Activated CD4-positive, alpha-beta T cell treated with anti-CD3 and anti-CD28 coated beads, Interleukin-2, Interleukin-4, amounts not matched to agents 100 ng/mL and 50 ng/mL, durations not matched to agents 16 hours and 8 hours (primary cell): ENCODE data around the gene MLXIP.
"Not testable (repeated sequence)": the region's sequence is repeated elsewhere in the genome, so short reads cannot be mapped to it uniquely, and the experiment has no call there.

Source experiments
- DNase-seq: peaks from one replicate; pipeline ENCODE4 v3.0.0-alpha.2; 2020; ENCODE audit warnings: low spot score

Gene MLXIP

GRCh38 chr12:122078141-122079032, at the start of gene MLXIP:
Gene MLXIP (plus strand): TSS chr12:122078756. CDS start chr12:122078854, 98 bp downstream.
- DNase-seq: peak; percentile 90

- DNase-seq: peak; percentile 67
Measured at GRCh38 chr12:122028905-122029560, 49.5 kb upstream of the MLXIP start.

GRCh38 chr12:122029620-122030423, 48.7 kb upstream of the MLXIP start:
- no peak for DNase-seq

GRCh38 chr12:122030424-122031035, 48.0 kb upstream of the MLXIP start:
- DNase-seq: no peak

- peak; percentile 34 for DNase-seq
Measured at GRCh38 chr12:122031342-122032216, 47.0 kb upstream of the MLXIP start.

- DNase-seq: no peak
Measured at GRCh38 chr12:122032580-122032979, 46.0 kb upstream of the MLXIP start.

- DNase-seq: no peak
Measured at GRCh38 chr12:122035292-122035691, 43.3 kb upstream of the MLXIP start.

- DNase-seq: no peak
Measured at GRCh38 chr12:122036153-122036552, 42.4 kb upstream of the MLXIP start.

GRCh38 chr12:122040579-122041386, 37.8 kb upstream of the MLXIP start:
- DNase-seq: no peak

- DNase-seq: not testable (repeated sequence)
Measured at GRCh38 chr12:122041458-122041857, 37.1 kb upstream of the MLXIP start.

- DNase-seq: no peak
Measured at GRCh38 chr12:122042910-122043309, 35.6 kb upstream of the MLXIP start.

GRCh38 chr12:122043476-122043875, 35.1 kb upstream of the MLXIP start:
- DNase-seq: no peak

- DNase-seq: no peak
Measured at GRCh38 chr12:122045262-122045661, 33.3 kb upstream of the MLXIP start.

GRCh38 chr12:122046145-122046544, 32.4 kb upstream of the MLXIP start:
- no peak for DNase-seq

- DNase-seq: no peak
Measured at GRCh38 chr12:122048151-122048550, 30.4 kb upstream of the MLXIP start.

- no peak for DNase-seq
Measured at GRCh38 chr12:122049827-122050226, 28.7 kb upstream of the MLXIP start.

GRCh38 chr12:122050706-122051105, 27.9 kb upstream of the MLXIP start:
- no peak for DNase-seq

- no peak for DNase-seq
Measured at GRCh38 chr12:122051231-122051876, 27.2 kb upstream of the MLXIP start.

GRCh38 chr12:122052285-122052684, 26.3 kb upstream of the MLXIP start:
- no peak for DNase-seq
